HG03432 (cell line): Measurements from ENCODE around the gene SERGEF.

ENCODE experiments used
- ATAC-seq: cut with Tn5 transposase; IDR thresholded peaks from one replicate; pipeline ENCODE4 v1.9.1; 2021; ENCODE audit warnings: mild to moderate bottlenecking, moderate library complexity; ENCODE audit not compliant: unreplicated experiment

Gene SERGEF

DNA sequence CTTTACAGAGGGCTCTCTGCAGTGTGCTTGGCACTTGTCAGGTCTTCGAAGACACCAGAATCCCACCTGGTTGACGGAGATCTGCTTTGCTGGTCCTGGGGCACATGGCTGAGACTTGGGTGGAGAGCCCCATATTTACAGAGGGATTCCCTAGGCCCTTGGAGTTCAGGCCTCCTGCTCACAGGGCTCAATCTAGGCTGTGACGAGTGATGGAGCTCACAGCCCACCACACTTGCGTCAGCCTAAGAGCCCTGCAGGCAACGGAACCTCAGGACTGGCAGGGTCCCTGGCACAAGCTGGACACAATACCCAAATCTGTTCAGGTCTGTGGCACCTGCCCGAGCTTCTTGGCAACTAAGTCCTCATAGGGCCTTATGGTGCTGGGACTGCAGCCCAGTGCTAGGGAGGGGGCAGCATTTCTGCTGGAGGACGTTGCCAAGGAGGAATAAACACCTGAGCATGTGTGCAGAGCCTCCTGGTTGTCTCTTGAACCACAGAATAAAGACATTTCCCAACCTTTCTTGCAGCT, 219.1 kb downstream of the SERGEF start:
- no peak for ATAC-seq

- no peak for ATAC-seq
Measured at GRCh38 chr11:17792161-17792560, 220.7 kb downstream of the SERGEF start.

- ATAC-seq: no peak
Measured at GRCh38 chr11:17791144-17791543, 221.7 kb downstream of the SERGEF start.

DNA sequence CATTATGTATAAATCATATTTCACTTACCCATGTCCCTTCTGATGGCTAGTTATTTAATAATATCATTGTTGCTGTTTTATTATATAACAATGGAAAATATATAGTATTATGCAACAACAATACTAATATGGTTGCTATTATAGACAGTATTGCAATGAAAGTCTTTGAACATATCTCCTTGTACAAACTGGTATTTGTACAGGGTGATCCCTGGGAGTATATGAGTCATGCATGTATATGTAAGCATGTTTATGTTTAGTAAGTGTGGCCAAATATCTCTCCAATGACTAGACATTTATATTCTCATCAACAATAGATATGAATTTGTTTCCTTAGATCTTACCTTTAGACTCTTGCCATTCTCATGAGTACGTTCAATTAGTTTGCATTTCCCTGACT, 222.4 kb downstream of the SERGEF start:
- ATAC-seq: no peak

GRCh38 chr11:17788084-17788483, 224.8 kb downstream of the SERGEF start:
- ATAC-seq: no peak

GRCh38 chr11:17786824-17787525, 225.9 kb downstream of the SERGEF start:
- no peak for ATAC-seq

GRCh38 chr11:17783878-17784277, 229.0 kb downstream of the SERGEF start:
- ATAC-seq: no peak

DNA sequence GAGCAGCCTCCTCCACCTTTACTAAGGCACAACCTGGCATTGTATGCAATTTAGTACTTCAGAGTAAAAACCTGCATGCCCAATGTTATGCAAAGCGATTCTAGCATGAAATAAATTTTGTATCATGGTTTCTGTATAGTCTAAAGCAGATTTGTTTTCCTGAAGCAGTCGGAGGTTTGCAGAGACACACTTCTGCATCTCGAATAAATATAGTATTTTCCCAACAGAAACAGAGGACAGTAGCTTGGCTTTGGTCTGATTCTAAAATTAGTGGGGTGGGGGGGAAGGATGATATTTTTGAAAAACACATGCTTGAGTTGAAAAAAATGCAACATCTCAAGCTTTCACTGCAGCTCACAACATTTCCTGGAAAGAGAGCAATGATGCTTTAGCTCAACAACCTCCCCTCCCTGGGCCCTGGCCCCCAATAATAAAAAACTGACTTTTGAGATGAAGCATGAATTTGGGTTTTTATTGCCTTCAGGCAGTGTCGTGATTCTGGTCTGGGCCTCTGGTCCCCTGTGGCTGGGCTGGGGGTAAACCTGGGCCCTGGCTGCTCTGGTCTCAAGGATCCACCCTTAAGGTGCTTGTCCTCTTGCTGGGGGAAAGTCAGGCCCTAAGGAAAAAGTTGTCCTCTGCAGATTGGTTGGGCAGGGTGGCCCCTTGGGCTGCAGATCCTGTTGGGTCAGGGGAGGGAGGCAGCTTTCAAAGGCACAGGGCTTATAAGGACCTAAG, 230.1 kb downstream of the SERGEF start:
- no peak for ATAC-seq

- ATAC-seq: no peak
Measured at GRCh38 chr11:17782145-17782544, 230.7 kb downstream of the SERGEF start.

DNA sequence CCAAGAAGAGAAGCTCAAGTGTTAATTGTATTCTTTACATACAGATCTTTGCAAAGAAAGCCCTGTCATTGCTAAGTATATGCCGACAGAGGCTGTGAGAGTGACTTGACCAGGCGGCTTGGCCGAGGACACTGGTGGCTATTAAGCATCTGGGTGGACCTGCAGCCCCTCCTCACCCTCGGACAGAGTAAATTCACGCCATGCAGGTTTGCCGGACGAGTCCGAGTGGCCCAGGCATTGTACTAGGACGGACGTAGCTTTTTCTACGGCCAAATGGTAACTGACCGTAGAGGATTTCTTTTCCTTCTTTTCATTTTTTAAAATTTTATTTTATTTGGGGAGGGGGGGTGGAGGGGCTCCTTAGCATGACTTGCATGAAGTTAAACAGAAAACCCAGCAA, 231.2 kb downstream of the SERGEF start:
- no peak for ATAC-seq

DNA sequence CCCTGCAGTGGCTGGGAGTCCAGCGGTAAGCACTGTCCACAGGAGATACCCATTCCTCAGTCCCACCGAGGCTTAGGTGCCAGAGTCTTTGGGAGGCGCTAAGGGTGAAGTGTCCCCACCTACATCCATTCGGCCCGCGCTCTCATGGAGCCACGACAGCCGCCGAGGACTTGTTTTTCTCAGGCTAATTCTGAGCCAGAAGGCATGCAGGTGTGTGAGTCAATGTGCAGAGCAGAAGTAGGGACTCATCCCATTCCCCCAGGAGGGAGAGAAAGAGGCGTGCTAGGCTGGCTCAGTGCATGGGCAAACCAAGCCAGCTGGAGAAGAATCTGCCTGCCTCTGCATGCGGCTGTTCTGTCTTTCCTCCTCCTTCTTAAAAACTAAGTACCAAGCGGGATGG, 231.6 kb downstream of the SERGEF start:
- no peak for ATAC-seq

DNA sequence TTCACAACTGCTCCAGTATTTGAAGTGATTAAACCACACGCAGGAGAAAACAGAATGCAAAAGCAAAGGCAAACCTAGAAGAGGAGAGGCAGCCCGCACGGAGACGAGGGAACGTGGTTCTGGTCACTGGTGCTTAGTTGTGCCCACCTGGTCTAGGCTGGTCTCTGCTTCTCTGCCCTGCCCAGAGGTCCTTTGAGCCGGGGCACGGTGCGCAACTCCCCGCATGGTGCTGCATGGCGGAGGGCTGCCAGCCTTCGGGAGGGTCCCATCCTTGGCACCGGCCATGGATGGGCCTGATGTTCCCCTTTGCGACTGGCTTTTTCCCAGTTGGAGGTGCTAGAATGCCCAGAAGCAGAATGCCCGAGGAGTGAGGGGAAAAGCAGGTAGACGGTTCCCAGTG, 232.2 kb downstream of the SERGEF start:
- no peak for ATAC-seq

DNA sequence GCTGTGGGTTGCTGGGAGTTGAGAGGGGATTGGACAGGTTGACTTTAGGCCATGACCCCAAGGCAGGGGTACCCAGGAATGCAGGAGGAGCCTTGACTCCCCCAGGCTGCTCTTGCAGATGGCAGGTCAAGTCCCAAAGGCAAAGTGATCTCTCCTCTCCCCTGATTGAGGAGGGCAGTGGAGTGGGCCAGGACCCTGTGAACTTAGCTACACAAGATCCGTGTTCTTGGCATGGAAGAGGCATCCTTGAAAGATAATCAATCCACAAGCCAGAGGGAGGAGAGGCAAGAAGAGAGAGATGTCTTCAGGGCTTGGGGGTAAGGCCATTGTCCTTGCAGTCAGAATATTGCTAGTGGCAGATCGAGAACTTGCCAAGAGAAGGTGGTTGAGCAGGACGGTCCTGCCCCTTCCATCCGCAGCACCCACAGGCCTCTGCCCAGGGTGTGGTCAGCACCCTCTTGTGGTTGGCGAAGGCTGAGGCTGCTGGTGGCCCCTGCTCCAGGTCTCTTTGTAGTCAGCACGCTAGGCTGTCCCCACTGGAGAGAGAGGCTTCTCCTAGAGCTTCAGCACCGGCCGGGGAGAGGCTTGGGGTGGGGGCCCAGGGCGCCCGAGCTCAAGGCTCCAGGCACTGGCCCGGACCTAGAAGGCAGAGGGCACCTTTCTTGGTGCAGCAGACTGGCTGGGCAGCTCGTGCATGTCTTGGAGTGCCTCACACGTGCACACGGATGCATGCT, 232.8 kb downstream of the SERGEF start:
- ATAC-seq: no peak

DNA sequence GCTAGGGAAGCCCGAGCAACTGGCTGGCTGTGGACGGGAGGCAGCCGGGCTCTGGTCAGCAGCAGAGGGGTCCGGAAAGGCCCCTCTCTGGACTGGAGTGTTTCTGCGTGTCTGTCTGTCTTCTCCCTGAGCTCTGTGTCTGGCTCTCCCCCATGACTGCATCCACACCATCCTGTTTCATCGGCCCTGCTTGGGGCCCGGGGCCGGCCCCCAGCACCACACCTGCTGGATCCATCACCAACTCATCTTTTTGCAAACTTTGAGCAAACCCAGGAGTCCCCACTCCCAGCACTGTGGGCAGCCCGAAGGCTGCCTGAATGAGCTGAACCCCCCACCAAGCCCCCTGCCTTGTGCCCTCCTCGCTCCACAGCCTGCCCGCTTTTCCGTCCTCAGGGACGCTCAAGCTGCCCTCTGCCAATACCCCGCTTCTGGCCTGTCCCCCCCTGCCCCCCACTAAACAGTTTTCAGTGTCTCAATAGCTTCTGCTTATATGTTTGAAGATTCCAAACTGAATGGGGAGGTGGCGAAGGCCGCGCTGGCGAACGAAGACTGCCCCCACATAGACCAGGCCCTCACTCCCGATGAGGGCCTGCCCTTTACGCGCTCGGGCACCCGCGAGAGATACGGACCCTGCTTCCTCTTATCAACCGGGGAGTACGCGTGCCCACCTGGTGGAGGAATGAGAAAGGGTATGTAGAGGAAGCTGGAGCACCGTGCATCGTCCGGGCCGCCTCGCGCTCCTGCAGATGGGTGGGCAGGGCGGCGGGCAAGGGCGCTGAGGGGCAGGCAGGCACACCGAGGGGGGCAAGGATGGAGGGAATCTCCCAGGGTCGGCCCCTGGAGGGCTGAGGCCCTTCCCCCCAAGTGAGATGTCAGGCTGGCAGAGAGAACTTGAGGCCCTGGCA, 233.6 kb downstream of the SERGEF start:
- no peak for ATAC-seq

- no peak for ATAC-seq
Measured at GRCh38 chr11:17778352-17778751, 234.5 kb downstream of the SERGEF start.

DNA sequence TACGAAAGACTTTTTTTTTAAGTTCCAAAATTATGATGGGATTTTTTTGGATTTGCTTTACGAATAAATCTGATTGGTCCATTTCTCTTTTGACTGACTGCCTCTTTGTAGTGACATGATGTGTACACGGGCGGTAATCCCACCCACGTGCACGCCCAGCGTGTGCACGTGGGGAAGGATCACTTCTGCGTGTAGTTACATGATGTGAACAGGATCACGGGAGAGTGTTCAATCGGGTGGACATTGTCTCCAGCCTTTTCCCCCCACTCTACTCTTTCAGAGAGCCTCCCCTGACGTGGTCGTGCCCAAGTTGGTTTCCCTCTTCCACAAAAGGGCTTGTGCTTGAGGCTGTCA, 235.1 kb downstream of the SERGEF start:
- no peak for ATAC-seq

DNA sequence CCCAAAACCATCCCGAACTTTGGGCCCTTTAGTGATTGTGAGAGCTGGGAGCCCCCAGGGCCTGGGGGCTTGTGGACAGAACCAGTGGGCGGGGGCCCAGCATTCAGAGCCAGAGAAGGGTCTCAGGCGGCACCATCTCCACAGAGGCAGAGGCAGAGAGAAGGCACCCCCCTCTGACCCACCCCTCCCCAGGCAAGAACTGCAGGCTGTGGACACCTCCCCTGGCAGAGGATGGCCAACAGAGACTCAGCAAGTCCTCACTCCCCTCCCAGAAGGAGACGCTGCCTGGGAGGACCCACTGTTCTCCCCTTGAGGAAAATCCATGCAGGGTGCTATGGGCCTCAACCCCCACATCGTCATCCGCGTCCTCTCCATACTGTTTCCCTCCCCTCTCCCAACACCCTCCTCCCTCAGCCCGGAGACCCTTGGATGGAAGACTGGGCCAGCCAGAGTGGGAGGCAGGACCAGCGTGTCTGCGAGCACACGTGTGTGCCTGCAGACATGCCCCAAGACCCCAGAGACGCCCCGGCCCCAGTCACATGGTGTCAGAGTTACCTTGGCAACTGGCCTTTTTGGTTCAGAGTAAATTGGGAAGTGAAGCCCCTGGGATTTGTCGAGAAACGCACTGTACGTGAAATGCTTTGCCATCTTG, 235.6 kb downstream of the SERGEF start:
- no peak for ATAC-seq

- ATAC-seq: no peak
Measured at GRCh38 chr11:17776212-17776875, 236.5 kb downstream of the SERGEF start.

GRCh38 chr11:17775507-17776211, 237.2 kb downstream of the SERGEF start:
- ATAC-seq: no peak
